Endodermal cell (in vitro differentiated cells): ENCODE data around the gene PTPN21. TPM values are rescaled to one million over a fixed set of nuclear protein-coding genes. Genes with fewer than 3 reads are reported as not detected.

Source experiments
- DNase-seq: peaks from one replicate; pipeline ENCODE4 v3.0.0-alpha.2; 2017
- H3K27ac ChIP-seq: 2 replicates; pipeline ENCODE4 v1.5.1; 2013; ENCODE audit warnings: mild to moderate bottlenecking, low read depth, low read length, moderate library complexity
- H3K27me3 ChIP-seq: 2 replicates; pipeline ENCODE4 v1.6.1; 2013; ENCODE audit warnings: mild to moderate bottlenecking, low read length, moderate library complexity; ENCODE audit not compliant: insufficient read depth, control insufficient read depth, poor library complexity, severe bottlenecking
- H3K36me3 ChIP-seq: 2 replicates; pipeline ENCODE4 v1.7.0; 2013; ENCODE audit warnings: mild to moderate bottlenecking, low read length, moderate library complexity; ENCODE audit not compliant: control insufficient read depth, insufficient read depth
- H3K4me1 ChIP-seq: one replicate; pipeline ENCODE4 v1.7.0; 2013; ENCODE audit warnings: low read length; ENCODE audit not compliant: control insufficient read depth, insufficient read depth
- H3K4me3 ChIP-seq: 2 replicates; pipeline ENCODE4 v1.5.1; 2013; ENCODE audit warnings: mild to moderate bottlenecking, low read length, moderate library complexity
- H3K9ac ChIP-seq: 2 replicates; pipeline ENCODE4 v1.6.1; 2013; ENCODE audit warnings: mild to moderate bottlenecking, low read length, moderate library complexity; ENCODE audit not compliant: poor library complexity, severe bottlenecking; ENCODE audit errors: extremely low read depth
- H3K9me3 ChIP-seq: 2 replicates; pipeline ENCODE4 v1.6.1; 2013; ENCODE audit warnings: mild to moderate bottlenecking, low read length, moderate library complexity; ENCODE audit not compliant: control insufficient read depth
- H3K27ac Mint-ChIP-seq: 2 replicates; pipeline ENCODE4 v1.8.0; 2020; ENCODE audit warnings: mixed read lengths
- H3K27me3 Mint-ChIP-seq: 2 replicates; pipeline ENCODE4 v1.8.0; 2021; ENCODE audit warnings: mild to moderate bottlenecking, mixed read lengths; ENCODE audit not compliant: insufficient read depth
- H3K36me3 Mint-ChIP-seq: 2 replicates; pipeline ENCODE4 v1.8.0; 2020; ENCODE audit warnings: low read depth, mixed read lengths
- H3K4me1 Mint-ChIP-seq: 2 replicates; pipeline ENCODE4 v1.8.0; 2020; ENCODE audit warnings: mixed read lengths
- H3K4me3 Mint-ChIP-seq: 2 replicates; pipeline ENCODE4 v1.8.0; 2020; ENCODE audit warnings: mild to moderate bottlenecking, moderate library complexity, mixed read lengths
- H3K9me3 Mint-ChIP-seq: 2 replicates; pipeline ENCODE4 v1.8.0; 2020; ENCODE audit warnings: mild to moderate bottlenecking, mixed read lengths
- WGBS, 2 experiments: methylation state at CpG; one replicate each; pipeline versions ENCODE4 v1.1.5 to v1.1.7; 2013; ENCODE audit warnings: missing lambda C conversion rate in 2 of 2, mixed read lengths in 1 of 2; ENCODE audit not compliant: insufficient coverage in 1 of 2, insufficient read length in 1 of 2; 5-methylcytosine and 5-hydroxymethylcytosine counted together
- total RNA-seq, 2 donors: library from RNA; stranded (reverse); fragmentation: NEBNext Ultra II Directional in 1 of 2; extraction: Animal tissue kit (Norgen Biotek cat#: 25700) in 1 of 2; gene quantifications; 2 replicates in 1 of 2; 3 replicates in 1 of 2; pipeline ENCODE4 v1.2.1, GENCODE V29; 2021
- TF ChIP-seq, protein P1 (sequence below): fragments of 200-600 bp; sonication (generic); conservative IDR thresholded peaks from 2 replicates; pipeline ENCODE4 v1.5.0; 2021; ENCODE audit warnings: antibody characterized with exemption, mild to moderate bottlenecking

PTPN21 gene
- total RNA-seq, 2 donors from 2014 or later, result 23.8 to 45.5 TPM

GRCh38 chr14:88463318-88463717 lies 91.5 kb downstream of the PTPN21 start:
- peaks cover 88% of the 10 kb centered on the region for H3K36me3 Mint-ChIP-seq
- peaks cover 47% of the 10 kb centered on the region for H3K9me3 Mint-ChIP-seq
- Histone ChIP-seq H3K4me3 (no peak overlapping the region), H3K9ac (no peak overlapping the region), H3K4me1 (no peaks in the 10 kb centered on the region), H3K36me3 (peaks cover 67% of the 10 kb centered on the region), H3K9me3 (peaks cover 32% of the 10 kb centered on the region), H3K27ac (no peak overlapping the region), H3K27me3 (no peaks in the 10 kb centered on the region)
- no peaks in the 10 kb centered on the region for H3K27me3 Mint-ChIP-seq
- H3K4me3 Mint-ChIP-seq, result no peak overlapping the region
- 91 to 96% methylated on average over 3 to 4 of the region's 4 CpGs for WGBS, 2 experiments
- DNase-seq, result peak; percentile 60
- H3K4me1 Mint-ChIP-seq, result no peaks in the 10 kb centered on the region
- no peak overlapping the region for H3K27ac Mint-ChIP-seq
- TF ChIP-seq, protein P1, sequence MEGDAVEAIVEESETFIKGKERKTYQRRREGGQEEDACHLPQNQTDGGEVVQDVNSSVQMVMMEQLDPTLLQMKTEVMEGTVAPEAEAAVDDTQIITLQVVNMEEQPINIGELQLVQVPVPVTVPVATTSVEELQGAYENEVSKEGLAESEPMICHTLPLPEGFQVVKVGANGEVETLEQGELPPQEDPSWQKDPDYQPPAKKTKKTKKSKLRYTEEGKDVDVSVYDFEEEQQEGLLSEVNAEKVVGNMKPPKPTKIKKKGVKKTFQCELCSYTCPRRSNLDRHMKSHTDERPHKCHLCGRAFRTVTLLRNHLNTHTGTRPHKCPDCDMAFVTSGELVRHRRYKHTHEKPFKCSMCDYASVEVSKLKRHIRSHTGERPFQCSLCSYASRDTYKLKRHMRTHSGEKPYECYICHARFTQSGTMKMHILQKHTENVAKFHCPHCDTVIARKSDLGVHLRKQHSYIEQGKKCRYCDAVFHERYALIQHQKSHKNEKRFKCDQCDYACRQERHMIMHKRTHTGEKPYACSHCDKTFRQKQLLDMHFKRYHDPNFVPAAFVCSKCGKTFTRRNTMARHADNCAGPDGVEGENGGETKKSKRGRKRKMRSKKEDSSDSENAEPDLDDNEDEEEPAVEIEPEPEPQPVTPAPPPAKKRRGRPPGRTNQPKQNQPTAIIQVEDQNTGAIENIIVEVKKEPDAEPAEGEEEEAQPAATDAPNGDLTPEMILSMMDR, result peak; percentile 70

DNA sequence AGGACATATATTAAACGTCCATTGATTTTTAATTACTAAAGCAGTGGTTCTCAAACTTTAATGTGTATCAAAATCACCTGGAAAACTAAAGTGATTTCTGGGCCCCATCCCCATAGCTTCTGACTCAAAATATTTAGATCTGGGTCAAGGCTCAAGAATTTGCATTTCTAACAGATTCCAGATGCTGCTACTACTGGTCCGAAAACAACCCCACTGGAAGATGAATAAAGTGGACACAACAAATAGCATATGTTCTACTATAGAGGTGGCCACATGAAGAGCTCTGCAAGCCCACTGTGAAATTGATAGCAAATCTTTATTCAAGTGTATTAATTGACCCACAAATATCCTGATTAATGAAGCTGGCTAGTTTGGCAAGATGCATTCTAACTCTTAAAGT lies 99.9 kb downstream of the PTPN21 start:
- H3K36me3 Mint-ChIP-seq, result peaks cover 75% of the 10 kb centered on the region
- WGBS, 2 experiments, result 94 to 100% methylated on average over 1 to 2 of the region's 2 CpGs
- no peaks in the 10 kb centered on the region for H3K27me3 ChIP-seq

GRCh38 chr14:88452231-88452630 lies 102.6 kb downstream of the PTPN21 start:
- H3K36me3 Mint-ChIP-seq, result peaks cover 63% of the 10 kb centered on the region

More for the DNA sequence above, 99.9 kb downstream of the PTPN21 start:
- TF ChIP-seq, protein P1, result no peak
- Histone ChIP-seq H3K27ac (no peak overlapping the region), H3K36me3 (peaks cover 33% of the 10 kb centered on the region), H3K9me3 (peaks cover 9% of the 10 kb centered on the region), H3K4me3 (no peak overlapping the region), H3K9ac (no peak overlapping the region), H3K4me1 (no peaks in the 10 kb centered on the region)
- DNase-seq, result no peak
- Mint-ChIP-seq H3K4me3 (no peak overlapping the region), H3K9me3 (peaks cover 32% of the 10 kb centered on the region), H3K27ac (no peak overlapping the region), H3K27me3 (no peaks in the 10 kb centered on the region), H3K4me1 (no peaks in the 10 kb centered on the region)

More at GRCh38 chr14:88452231-88452630, 102.6 kb downstream of the PTPN21 start:
- peaks cover 14% of the 10 kb centered on the region for H3K9me3 Mint-ChIP-seq
- H3K4me1 ChIP-seq, result no peaks in the 10 kb centered on the region
- no peak overlapping the region for H3K27ac Mint-ChIP-seq
- peaks cover 9% of the 10 kb centered on the region for H3K9me3 ChIP-seq
- no peak overlapping the region for H3K27ac ChIP-seq
- H3K4me1 Mint-ChIP-seq, result no peaks in the 10 kb centered on the region
- DNase-seq, result peak; percentile 62
- WGBS, 2 experiments, result 89 to 97% methylated on average over 4 of the region's 4 CpGs
- H3K9ac ChIP-seq, result no peak overlapping the region
- H3K27me3 Mint-ChIP-seq, result no peaks in the 10 kb centered on the region
- H3K36me3 ChIP-seq, result peaks cover 39% of the 10 kb centered on the region
- H3K4me3 Mint-ChIP-seq, result no peak overlapping the region
- H3K27me3 ChIP-seq, result no peaks in the 10 kb centered on the region
- H3K4me3 ChIP-seq, result no peak overlapping the region
- TF ChIP-seq, protein P1, result peak; percentile 33
